Lower leg skin (tissue), 4 donors: ENCODE data around the gene MLEC. TPM values are rescaled to one million over a fixed set of nuclear protein-coding genes. Genes with fewer than 3 reads are reported as not detected.

Experiments
- DNase-seq, 2 donors: peaks; one replicate each; pipeline ENCODE4 v3.0.0-alpha.2; 2019; ENCODE audit warnings: low spot score in 2 of 2
- H3K4me3 ChIP-seq: fragments of 200-600 bp; sonication (generic); 2 replicates; pipeline ENCODE4 v1.5.1; 2017; ENCODE audit warnings: mild to moderate bottlenecking, low read depth; ENCODE audit not compliant: poor library complexity, severe bottlenecking
- CTCF ChIP-seq, 3 donors: fragments of 450-650 bp; IDR thresholded peaks; one replicate each; pipeline ENCODE4 v1.5.1; 2016; ENCODE audit warnings: antibody characterized with exemption in 3 of 3, mild to moderate bottlenecking in 3 of 3, moderate library complexity in 2 of 3
- POLR2A ChIP-seq, 2 donors: fragments of 450-650 bp; IDR thresholded peaks; one replicate each; pipeline ENCODE4 v1.6.1; 2016 to 2017; ENCODE audit warnings: antibody characterized with exemption in 2 of 2, mild to moderate bottlenecking in 1 of 2, moderate library complexity in 1 of 2
- WGBS, 2 donors: methylation state at CpG; one replicate each; pipeline ENCODE4 v1.1.5; 2018; 5-methylcytosine and 5-hydroxymethylcytosine counted together
- intact Hi-C: fragments of 100-400 bp; cut with DNase I; formaldehyde crosslinking; loops from one replicate; pipeline ENCODE4 v1.15.0; 2023; ENCODE audit warnings: low total_unique reads
- total RNA-seq, 4 donors: library from RNA; depleted of rRNA; stranded (reverse); fragments of >200 nt; gene quantifications; one replicate each; pipeline ENCODE4 v1.1.0, GENCODE V29; 2016

The MLEC gene
- total RNA-seq, 4 donors from 2014 or later, result 15.4 to 53.3 (median 40.9) TPM

GRCh38 chr12:120697344-120697743 lies 10.4 kb downstream of the MLEC start:
- DNase-seq, result no peak
- intact Hi-C loops, result no loop called here
- WGBS, 2 donors, result 96 to 100% methylated on average over 1 of the region's 1 CpG
- TF ChIP-seq POLR2A (IDR thresholded peaks at IDR 0.05), result no peak
- no peak overlapping the region for H3K4me3 ChIP-seq

GRCh38 chr12:120698665-120699064 lies 11.7 kb downstream of the MLEC start:
- intact Hi-C loops, result no loop called here
- H3K4me3 ChIP-seq, result no peak overlapping the region
- DNase-seq, result no peak
- TF ChIP-seq POLR2A (IDR thresholded peaks at IDR 0.05), result no peak
- no peak for TF ChIP-seq CTCF (IDR thresholded peaks at IDR 0.05)
- WGBS, 2 donors, result 74 to 78% methylated on average over 3 of the region's 3 CpGs

- no peak for DNase-seq
- 90 to 93% methylated on average over 7 of the region's 7 CpGs for WGBS, 2 donors
- TF ChIP-seq CTCF (IDR thresholded peaks at IDR 0.05) (no peak), POLR2A (IDR thresholded peaks at IDR 0.05) (no peak)
- intact Hi-C loops, result no loop called here
- no peak overlapping the region for H3K4me3 ChIP-seq
Measured at GRCh38 chr12:120699553-120699952, 12.6 kb downstream of the MLEC start.

GRCh38 chr12:120700886-120701285 lies 13.9 kb downstream of the MLEC start:
- DNase-seq, result no peak
- WGBS, 2 donors, result 98 to 99% methylated on average over 5 of the region's 5 CpGs
- H3K4me3 ChIP-seq, result no peak overlapping the region
- no peak for TF ChIP-seq CTCF (IDR thresholded peaks at IDR 0.05)
- TF ChIP-seq POLR2A (IDR thresholded peaks at IDR 0.05), result no peak
- intact Hi-C loops, result no loop called here

GRCh38 chr12:120702637-120703036 lies 15.7 kb downstream of the MLEC start:
- no peak for DNase-seq
- no peak overlapping the region for H3K4me3 ChIP-seq
- 90 to 95% methylated on average over 1 of the region's 1 CpG for WGBS, 2 donors
- intact Hi-C loops, result no loop called here
- no peak for TF ChIP-seq CTCF (IDR thresholded peaks at IDR 0.05)
- TF ChIP-seq POLR2A (IDR thresholded peaks at IDR 0.05), result no peak

- 87 to 93% methylated on average over 11 of the region's 11 CpGs for WGBS, 2 donors
- H3K4me3 ChIP-seq, result no peak overlapping the region
- TF ChIP-seq POLR2A (IDR thresholded peaks at IDR 0.05) (no peak), CTCF (IDR thresholded peaks at IDR 0.05) (no peak)
- no peak for DNase-seq
- intact Hi-C loops, result no loop called here
Measured at GRCh38 chr12:120703311-120703942, 16.5 kb downstream of the MLEC start.
